PFSK-1 (cell line): ENCODE measurements around the gene DNAH2.

Source experiments
- FOXP2 ChIP-seq: optimal IDR thresholded peaks from 2 replicates; pipeline ENCODE3; 2011; ENCODE audit warnings: borderline replicate concordance, control low read depth, inconsistent platforms; ENCODE audit not compliant: insufficient read depth; ENCODE audit errors: extremely low read length, extremely low read depth
- POLR2AphosphoS5 ChIP-seq: IDR thresholded peaks from 2 replicates; pipeline ENCODE4 v1.6.1; 2012; ENCODE audit warnings: low read depth, mild to moderate bottlenecking, control low read depth, low read length, moderate library complexity
- SIN3A ChIP-seq: IDR thresholded peaks from 2 replicates; pipeline ENCODE4 v1.6.1; 2012; ENCODE audit warnings: mild to moderate bottlenecking, low read length, moderate library complexity, borderline replicate concordance; ENCODE audit not compliant: insufficient read depth
- TAF1 ChIP-seq: IDR thresholded peaks from 2 replicates; pipeline ENCODE4 v1.6.1; 2012; ENCODE audit warnings: low read length, control low read depth, borderline replicate concordance; ENCODE audit not compliant: insufficient read depth
- TF ChIP-seq, protein P1 (sequence below), 2 experiments: IDR thresholded peaks; 2 replicates each; pipeline versions ENCODE4 v1.6.1 to v1.8.0; 2011 to 2012; ENCODE audit warnings: low read depth in 2 of 2, low read length in 2 of 2, control low read depth in 1 of 2, inconsistent platforms in 1 of 2, mild to moderate bottlenecking in 1 of 2, moderate library complexity in 1 of 2; ENCODE audit not compliant: insufficient read depth in 1 of 2

DNA sequence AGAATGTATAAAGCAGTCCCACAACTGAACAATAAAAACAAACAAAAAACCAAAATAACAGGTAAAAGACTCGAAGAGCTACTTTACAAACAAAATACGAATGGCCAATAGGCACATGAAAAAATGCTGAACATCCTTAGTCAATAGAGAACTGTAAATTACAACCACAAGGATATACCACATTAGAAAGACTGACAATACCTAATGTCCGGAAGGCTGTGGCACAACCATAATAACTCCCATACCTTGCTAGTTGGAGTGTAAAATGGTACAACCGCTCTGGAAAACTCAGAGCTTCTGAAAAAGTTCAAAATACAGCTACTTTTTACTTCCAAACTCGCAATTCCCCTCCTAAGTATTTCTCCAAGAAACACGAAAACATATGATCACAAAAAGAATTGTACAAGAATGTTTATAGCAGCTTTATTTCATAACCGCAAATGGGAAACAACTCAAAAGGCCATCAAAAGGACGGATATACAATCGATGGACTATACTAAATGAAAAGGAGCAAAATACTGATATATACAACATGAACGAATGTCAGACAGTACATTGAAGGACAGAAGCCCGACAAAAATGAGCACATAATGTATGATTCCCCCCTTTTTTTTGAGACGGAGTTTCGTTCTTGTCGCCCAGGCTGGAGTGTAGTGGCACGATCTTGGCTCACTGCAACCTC is 32.6 kb upstream of the DNAH2 start:
- TF ChIP-seq, protein P1, sequence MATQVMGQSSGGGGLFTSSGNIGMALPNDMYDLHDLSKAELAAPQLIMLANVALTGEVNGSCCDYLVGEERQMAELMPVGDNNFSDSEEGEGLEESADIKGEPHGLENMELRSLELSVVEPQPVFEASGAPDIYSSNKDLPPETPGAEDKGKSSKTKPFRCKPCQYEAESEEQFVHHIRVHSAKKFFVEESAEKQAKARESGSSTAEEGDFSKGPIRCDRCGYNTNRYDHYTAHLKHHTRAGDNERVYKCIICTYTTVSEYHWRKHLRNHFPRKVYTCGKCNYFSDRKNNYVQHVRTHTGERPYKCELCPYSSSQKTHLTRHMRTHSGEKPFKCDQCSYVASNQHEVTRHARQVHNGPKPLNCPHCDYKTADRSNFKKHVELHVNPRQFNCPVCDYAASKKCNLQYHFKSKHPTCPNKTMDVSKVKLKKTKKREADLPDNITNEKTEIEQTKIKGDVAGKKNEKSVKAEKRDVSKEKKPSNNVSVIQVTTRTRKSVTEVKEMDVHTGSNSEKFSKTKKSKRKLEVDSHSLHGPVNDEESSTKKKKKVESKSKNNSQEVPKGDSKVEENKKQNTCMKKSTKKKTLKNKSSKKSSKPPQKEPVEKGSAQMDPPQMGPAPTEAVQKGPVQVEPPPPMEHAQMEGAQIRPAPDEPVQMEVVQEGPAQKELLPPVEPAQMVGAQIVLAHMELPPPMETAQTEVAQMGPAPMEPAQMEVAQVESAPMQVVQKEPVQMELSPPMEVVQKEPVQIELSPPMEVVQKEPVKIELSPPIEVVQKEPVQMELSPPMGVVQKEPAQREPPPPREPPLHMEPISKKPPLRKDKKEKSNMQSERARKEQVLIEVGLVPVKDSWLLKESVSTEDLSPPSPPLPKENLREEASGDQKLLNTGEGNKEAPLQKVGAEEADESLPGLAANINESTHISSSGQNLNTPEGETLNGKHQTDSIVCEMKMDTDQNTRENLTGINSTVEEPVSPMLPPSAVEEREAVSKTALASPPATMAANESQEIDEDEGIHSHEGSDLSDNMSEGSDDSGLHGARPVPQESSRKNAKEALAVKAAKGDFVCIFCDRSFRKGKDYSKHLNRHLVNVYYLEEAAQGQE (IDR thresholded peaks at IDR 0.05; ENCODE audit: insufficient read depth in 1 of 2, low read depth in 2 of 2, low read length in 2 of 2): no peak
- TF ChIP-seq SIN3A (no peak), TAF1 (no peak), POLR2AphosphoS5 (no peak), FOXP2 (no peak)
